Measurements from ENCODE around the gene SPEG.

- TF ChIP-seq CTCF (IDR thresholded peaks at IDR 0.05) (no peak), CHD2 (IDR thresholded peaks at IDR 0.05; ENCODE audit: low read length, partially characterized antibody) (no peak), CEBPB (IDR thresholded peaks at IDR 0.05) (no peak), POLR2A (IDR thresholded peaks at IDR 0.05; ENCODE audit: low read length) (no peak), MYC (IDR thresholded peaks at IDR 0.05; ENCODE audit: borderline replicate concordance, low read length) (no peak), JUNB (IDR thresholded peaks at IDR 0.05) (no peak), PHF8 (IDR thresholded peaks at IDR 0.05; ENCODE audit: borderline replicate concordance, low read depth) (no peak), SMC3 (IDR thresholded peaks at IDR 0.05) (no peak), HOXA7 (CRISPR knock-in tag; IDR thresholded peaks at IDR 0.05) (no peak), RAD21 (conservative IDR thresholded peaks at IDR 0.05 in 1 of 2, IDR thresholded peaks at IDR 0.05 in 1 of 2) (no peak), MAX (IDR thresholded peaks at IDR 0.05) (no peak)
- TF ChIP-seq, protein P1, sequence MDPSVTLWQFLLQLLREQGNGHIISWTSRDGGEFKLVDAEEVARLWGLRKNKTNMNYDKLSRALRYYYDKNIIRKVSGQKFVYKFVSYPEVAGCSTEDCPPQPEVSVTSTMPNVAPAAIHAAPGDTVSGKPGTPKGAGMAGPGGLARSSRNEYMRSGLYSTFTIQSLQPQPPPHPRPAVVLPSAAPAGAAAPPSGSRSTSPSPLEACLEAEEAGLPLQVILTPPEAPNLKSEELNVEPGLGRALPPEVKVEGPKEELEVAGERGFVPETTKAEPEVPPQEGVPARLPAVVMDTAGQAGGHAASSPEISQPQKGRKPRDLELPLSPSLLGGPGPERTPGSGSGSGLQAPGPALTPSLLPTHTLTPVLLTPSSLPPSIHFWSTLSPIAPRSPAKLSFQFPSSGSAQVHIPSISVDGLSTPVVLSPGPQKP (IDR thresholded peaks at IDR 0.05; ENCODE audit: low read depth, low read length) = no peak
Observed at GRCh38 chr2:219399716-219400478, 34.7 kb upstream of the SPEG start.

Data from A549 (cell line).